H1 (cell line): ENCODE results near the gene ZNF184. TPM values are rescaled to one million over a fixed set of nuclear protein-coding genes. Genes with fewer than 3 reads are reported as not detected.
A peak's percentile ranks its signal among the peaks of the same experiment; 100 is the strongest.

ENCODE experiments used
- ASH2L ChIP-seq: fragments of 200-600, 300-600 bp; sonication (generic); IDR thresholded peaks from one replicate; pipeline ENCODE4 v1.7.1; 2017; ENCODE audit warnings: low read length
- CEBPB ChIP-seq: IDR thresholded peaks from 2 replicates; pipeline ENCODE4 v1.6.1; 2012; ENCODE audit warnings: low read depth, low read length
- CHD7 ChIP-seq: fragments of 300-600 bp; sonication (generic); IDR thresholded peaks from 2 replicates; pipeline ENCODE4 v1.7.1; 2012; ENCODE audit warnings: low read length, moderate library complexity, mild to moderate bottlenecking, inconsistent platforms; ENCODE audit not compliant: insufficient replicate concordance
- CREB1 ChIP-seq: IDR thresholded peaks from 2 replicates; pipeline ENCODE4 v1.6.1; 2012; ENCODE audit warnings: inconsistent platforms
- KDM4A ChIP-seq: IDR thresholded peaks from one replicate; pipeline ENCODE4 v1.7.1; 2012; ENCODE audit warnings: low read depth, mild to moderate bottlenecking, moderate library complexity, low read length, inconsistent platforms; ENCODE audit not compliant: severe bottlenecking
- POU5F1 ChIP-seq: IDR thresholded peaks from 2 replicates; pipeline ENCODE4 v1.6.1; 2011; ENCODE audit warnings: low read depth, mild to moderate bottlenecking, low read length, moderate library complexity
- SIN3A ChIP-seq, 2 experiments: IDR thresholded peaks in 1 of 2; conservative IDR thresholded peaks in 1 of 2; 2 replicates each; pipeline ENCODE4 v1.6.1; 2011 to 2012; ENCODE audit warnings: low read length in 2 of 2, improper control_type of control experiment in 1 of 2, low read depth in 1 of 2, mild to moderate bottlenecking in 1 of 2
- SP4 ChIP-seq: IDR thresholded peaks from 2 replicates; pipeline ENCODE4 v1.6.1; 2012; ENCODE audit warnings: low read length, inconsistent platforms
- TEAD4 ChIP-seq: IDR thresholded peaks from 2 replicates; pipeline ENCODE4 v1.6.1; 2012; ENCODE audit warnings: low read depth, low read length, inconsistent platforms, mixed read lengths
- ZNF274 ChIP-seq: IDR thresholded peaks from 2 replicates; pipeline ENCODE4 v1.7.0; 2012; ENCODE audit warnings: low read length, borderline replicate concordance; ENCODE audit errors: extremely low read depth
- polyA plus RNA-seq, 7 experiments: library from polyadenylated mRNA; depleted of rRNA in 3 of 7; stranded (reverse) in 5 of 7; unstranded in 2 of 7; fragments of >200 nt in 5 of 7; fragments of 200-250 nt in 2 of 7; gene quantifications; 1 replicate in 5 of 7; 2 replicates in 1 of 7; 4 replicates in 1 of 7; pipeline versions ENCODE4 v1.2.1 to v1.2.3, GENCODE V29; 2011 to 2013; ENCODE audit warnings: missing spikeins in 2 of 7, mixed read lengths in 2 of 7
- total RNA-seq: library from RNA; stranded (reverse); fragmentation: NEBNext Ultra II Directional; extraction: Animal tissue kit (Norgen Biotek cat#: 25700); gene quantifications from 2 replicates; pipeline ENCODE4 v1.2.1, GENCODE V29; 2021

The ZNF184 gene
- total and polyA plus RNA-seq, 2 of the 8 experiments (the other 6 are each of a cell fraction or from before 2014, with no cell fraction given), result 1.9 to 12.3 TPM

- no peak for TF ChIP-seq ZNF274
- no peak for TF ChIP-seq CHD7
- no peak for TF ChIP-seq POU5F1
- TF ChIP-seq CEBPB, result peak; percentile 59
- peak; percentile 29 to 45; a peak in 1 of 4 replicates for TF ChIP-seq SIN3A (conservative IDR thresholded peaks at IDR 0.05 in 1 of 2, IDR thresholded peaks at IDR 0.05 in 1 of 2; ENCODE audit: low read depth in 1 of 2, low read length in 2 of 2)
- peak; percentile 99 for TF ChIP-seq ASH2L
- peak; percentile 57 for TF ChIP-seq TEAD4
- peak; percentile 76 for TF ChIP-seq CREB1
- TF ChIP-seq KDM4A, result peak; percentile 28
- peak; percentile 62; the same call in 1 of the 2 replicates for TF ChIP-seq SP4
These were observed 6.6 kb upstream of the ZNF184 start (continued) for GRCh38 chr6:27479319-27480182.
